Mucosa of descending colon (tissue), 3 donors: ENCODE measurements around the gene RAB12. TPM values are rescaled to one million over a fixed set of nuclear protein-coding genes. Genes with fewer than 3 reads are reported as not detected.

ENCODE experiments used
- ATAC-seq: fragments of 200-7000 bp; cut with Tn5 transposase; one replicate; pipeline ENCODE4 v1.9.1; 2020; ENCODE audit warnings: mild to moderate bottlenecking, moderate library complexity
- DNase-seq, 3 donors: peaks; one replicate each; pipeline ENCODE4 v3.0.0-alpha.2; 2020
- H3K36me3 ChIP-seq: fragments of 200-600 bp; one replicate; pipeline ENCODE4 v1.8.0; 2021; ENCODE audit warnings: low read depth, mild to moderate bottlenecking
- H3K4me1 ChIP-seq: fragments of 200-600 bp; one replicate; pipeline ENCODE4 v1.8.0; 2021; ENCODE audit warnings: low read depth, mild to moderate bottlenecking
- H3K4me3 ChIP-seq: fragments of 200-600 bp; one replicate; pipeline ENCODE4 v1.8.0; 2021; ENCODE audit warnings: mild to moderate bottlenecking
- H3K9me3 ChIP-seq: fragments of 200-600 bp; one replicate; pipeline ENCODE4 v1.8.0; 2021; ENCODE audit warnings: mild to moderate bottlenecking
- intact Hi-C, 2 donors: fragments of 100-400 bp; cut with DNase I in 1 of 2; cut with micrococcal nuclease in 1 of 2; formaldehyde crosslinking; loops; one replicate each; pipeline versions ENCODE4 v1.11.0 to v1.11.1; 2022; cut with DNase I, micrococcal nuclease
- long read RNA-seq, 2 donors: library from polyadenylated mRNA; unstranded; transcript quantifications; one replicate each; pipeline ENCODE4 v2.0.0, GENCODE V29; 2019 to 2021
- total RNA-seq, 3 donors: library from RNA; stranded (reverse); fragmentation: NEBNext Ultra II Directional in 2 of 3; extraction: Animal tissue kit (Norgen Biotek cat#: 25700) in 2 of 3; gene quantifications; one replicate each; pipeline versions ENCODE4 v1.2.1 to v1.2.4, GENCODE V29; 2021 to 2023
- TF ChIP-seq, protein P1 (sequence below): fragments of 200-600 bp; IDR thresholded peaks from one replicate; pipeline ENCODE4 v1.8.0; 2022; ENCODE audit warnings: antibody characterized with exemption, mild to moderate bottlenecking
- donor health status: DM: no; HTN: no; CAD: no; lungs with moderate emphysema.
- donor health status: DM: no; HTN: no; CAD: no.
- donor health status: DM: no; HTN: yes; CAD: no.

RAB12 gene, protein sequence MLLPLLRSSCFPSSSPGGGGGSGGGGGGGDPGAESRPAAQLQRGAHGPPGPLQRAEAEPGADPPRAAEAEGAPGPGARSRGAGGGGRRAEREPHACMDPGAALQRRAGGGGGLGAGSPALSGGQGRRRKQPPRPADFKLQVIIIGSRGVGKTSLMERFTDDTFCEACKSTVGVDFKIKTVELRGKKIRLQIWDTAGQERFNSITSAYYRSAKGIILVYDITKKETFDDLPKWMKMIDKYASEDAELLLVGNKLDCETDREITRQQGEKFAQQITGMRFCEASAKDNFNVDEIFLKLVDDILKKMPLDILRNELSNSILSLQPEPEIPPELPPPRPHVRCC
- 10 to 100 TPM; 14.2 to 48.2 (median 20.2) TPM for total RNA-seq
- long read RNA-seq, donor 1, transcript RAB12-203 (6 exons, 2,145 nt), result major isoform, 9 of 15 reads
- long read RNA-seq, donor 1, partial matches to known transcripts, result 1 of 15 reads
- long read RNA-seq, donor 1, other reads (novel, unspliced or antisense), result 5 of 15 reads
- long read RNA-seq, donor 2, result 0 reads

DNA sequence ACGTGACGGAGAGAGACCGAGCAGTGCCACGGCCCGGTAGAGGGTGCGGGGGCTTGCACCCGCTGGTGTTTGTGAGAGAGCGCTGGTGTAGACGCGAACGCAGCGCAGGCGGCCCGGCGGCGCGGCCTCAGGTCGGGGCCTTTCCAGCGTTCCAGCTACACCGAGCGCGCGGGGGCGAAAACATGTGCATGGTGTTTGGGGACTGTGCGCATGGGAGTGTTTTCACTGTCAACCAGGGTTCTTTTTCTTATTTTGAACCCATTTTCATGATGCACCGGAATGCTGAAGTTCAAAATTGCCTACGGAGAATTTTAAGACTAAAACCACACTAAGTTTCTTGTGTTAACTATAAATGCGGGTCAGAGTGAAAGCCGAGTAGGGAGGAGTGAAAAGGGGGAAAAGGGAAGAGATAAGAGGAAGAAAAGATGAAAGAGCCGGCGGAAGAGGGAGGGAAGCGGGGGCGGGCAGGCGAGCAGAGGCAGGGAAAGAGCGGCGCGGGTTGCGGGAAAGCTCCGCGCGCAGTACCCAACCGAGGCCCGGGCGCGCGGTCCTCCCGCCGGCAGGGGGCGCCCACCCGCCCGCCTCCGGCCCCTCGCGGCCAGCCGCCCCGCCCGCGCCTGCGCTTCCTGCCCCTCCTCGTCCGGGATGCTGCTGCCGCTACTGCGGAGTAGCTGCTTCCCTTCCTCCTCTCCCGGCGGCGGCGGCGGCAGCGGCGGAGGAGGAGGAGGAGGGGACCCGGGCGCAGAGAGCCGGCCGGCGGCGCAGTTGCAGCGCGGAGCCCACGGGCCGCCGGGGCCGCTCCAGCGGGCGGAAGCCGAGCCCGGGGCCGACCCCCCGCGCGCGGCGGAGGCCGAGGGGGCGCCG is at the start of gene RAB12:
RAB12 (plus strand) TSS at position 643 of the 864 bp plus-strand sequence; CDS start at position 646, 3 bp downstream.
- TF ChIP-seq, protein P1, sequence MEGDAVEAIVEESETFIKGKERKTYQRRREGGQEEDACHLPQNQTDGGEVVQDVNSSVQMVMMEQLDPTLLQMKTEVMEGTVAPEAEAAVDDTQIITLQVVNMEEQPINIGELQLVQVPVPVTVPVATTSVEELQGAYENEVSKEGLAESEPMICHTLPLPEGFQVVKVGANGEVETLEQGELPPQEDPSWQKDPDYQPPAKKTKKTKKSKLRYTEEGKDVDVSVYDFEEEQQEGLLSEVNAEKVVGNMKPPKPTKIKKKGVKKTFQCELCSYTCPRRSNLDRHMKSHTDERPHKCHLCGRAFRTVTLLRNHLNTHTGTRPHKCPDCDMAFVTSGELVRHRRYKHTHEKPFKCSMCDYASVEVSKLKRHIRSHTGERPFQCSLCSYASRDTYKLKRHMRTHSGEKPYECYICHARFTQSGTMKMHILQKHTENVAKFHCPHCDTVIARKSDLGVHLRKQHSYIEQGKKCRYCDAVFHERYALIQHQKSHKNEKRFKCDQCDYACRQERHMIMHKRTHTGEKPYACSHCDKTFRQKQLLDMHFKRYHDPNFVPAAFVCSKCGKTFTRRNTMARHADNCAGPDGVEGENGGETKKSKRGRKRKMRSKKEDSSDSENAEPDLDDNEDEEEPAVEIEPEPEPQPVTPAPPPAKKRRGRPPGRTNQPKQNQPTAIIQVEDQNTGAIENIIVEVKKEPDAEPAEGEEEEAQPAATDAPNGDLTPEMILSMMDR, result peak; percentile 86
- Histone ChIP-seq H3K36me3 (no peaks in the 10 kb centered on the region), H3K4me3 (peak within 1 kb of the TSS; percentile 75), H3K9me3 (no peaks in the 10 kb centered on the region), H3K4me1 (peaks cover 15% of the 10 kb centered on the region)
- DNase-seq (peak; percentile 87 to 93 (median 91)), ATAC-seq (peak; percentile 99)
- intact Hi-C loops, result no loop called here

DNA sequence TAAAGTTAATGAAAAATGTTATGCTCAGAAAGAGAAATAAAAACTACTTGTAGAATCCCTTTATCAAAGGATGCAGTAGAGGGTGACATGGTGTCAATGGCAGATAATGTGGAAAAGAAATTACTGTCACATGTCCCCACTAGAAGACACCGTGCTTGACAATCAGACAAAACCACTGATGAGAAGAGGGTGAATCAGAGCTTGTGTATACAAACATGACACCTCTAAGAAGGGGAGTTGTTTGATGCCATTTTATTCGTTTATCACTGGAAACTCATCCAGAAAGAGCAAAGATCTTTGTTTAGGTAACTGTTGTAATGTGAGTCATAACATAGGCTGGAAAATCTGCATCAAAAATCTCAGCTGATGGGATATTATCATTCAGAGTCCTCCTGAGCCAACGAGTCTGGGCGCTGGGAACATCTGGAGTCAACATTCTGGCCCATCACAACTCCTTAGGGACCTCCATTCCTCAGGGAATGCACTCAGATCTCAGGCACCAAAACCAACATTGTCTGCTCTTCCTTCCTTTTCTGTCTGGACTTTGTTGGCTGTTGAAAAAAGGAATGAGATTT is 49.5 kb upstream of the RAB12 start:
- DNase-seq (no peak), ATAC-seq (no peak)
- intact Hi-C loops, result no loop called here
- Histone ChIP-seq H3K4me3 (no peak overlapping the region), H3K4me1 (no peaks in the 10 kb centered on the region), H3K36me3 (no peaks in the 10 kb centered on the region), H3K9me3 (no peaks in the 10 kb centered on the region)
- TF ChIP-seq, protein P1, result no peak

DNA sequence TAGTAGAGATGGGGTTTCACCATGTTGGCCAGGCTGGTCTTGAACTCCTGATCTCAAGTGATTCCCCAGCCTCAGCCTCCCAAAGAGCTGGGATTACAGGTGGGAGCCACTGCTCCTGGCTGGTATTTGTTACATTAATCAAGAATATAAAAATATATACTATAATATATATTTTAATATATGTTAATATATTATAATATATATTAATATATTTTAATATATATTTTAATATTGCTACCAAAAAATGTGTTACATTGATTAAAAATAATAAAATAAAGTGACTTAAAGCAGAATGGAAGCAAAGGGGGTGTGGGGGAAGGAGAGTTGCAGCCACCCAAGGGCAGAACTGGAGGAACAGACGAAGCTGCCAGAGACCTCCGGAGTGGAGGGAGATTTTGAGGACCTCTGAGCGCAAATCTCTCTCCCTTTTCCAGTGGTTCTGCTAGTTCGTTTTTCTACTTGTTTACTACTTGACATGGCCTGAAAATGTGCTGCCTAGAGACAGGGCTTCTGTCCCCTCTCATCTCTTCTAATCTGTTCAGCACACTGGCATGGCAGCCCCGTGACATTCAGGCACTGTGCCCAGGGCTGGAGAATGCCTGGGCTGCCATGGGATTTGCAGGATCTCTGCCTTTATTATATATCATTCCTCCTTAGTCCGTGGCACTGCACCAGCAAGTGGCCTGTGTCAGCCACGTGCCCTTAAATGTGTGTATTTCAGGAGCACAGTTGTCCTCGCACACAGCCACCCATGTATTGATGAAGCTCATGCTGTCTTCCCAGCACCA is 47.9 kb upstream of the RAB12 start:
- no peak for ATAC-seq
- TF ChIP-seq, protein P1, result no peak
- Histone ChIP-seq H3K36me3 (no peaks in the 10 kb centered on the region), H3K4me1 (no peaks in the 10 kb centered on the region), H3K9me3 (no peaks in the 10 kb centered on the region), H3K4me3 (no peak overlapping the region)
- DNase-seq, result no peak
- intact Hi-C loops, result no loop called here

DNA sequence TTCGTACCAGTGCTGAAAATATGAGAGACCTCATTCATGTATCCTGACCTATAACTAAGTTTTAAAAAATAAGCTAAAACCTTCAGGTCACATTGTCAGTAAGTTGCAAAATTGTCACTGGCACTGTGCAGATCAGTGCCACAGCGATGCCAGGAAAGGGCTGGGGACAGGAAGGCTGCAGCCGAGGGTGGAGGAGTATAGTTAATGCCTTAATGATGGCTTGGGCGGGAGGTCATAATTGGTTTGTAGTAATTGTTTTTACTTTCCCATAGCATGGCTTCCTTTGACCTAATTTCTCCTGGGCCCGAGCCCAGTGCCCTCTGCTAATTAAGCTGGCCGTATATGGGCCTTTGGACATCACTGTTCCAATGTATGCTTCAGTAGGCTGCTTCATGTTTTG is 47.2 kb upstream of the RAB12 start:
- H3K9me3 ChIP-seq, result no peaks in the 10 kb centered on the region
- DNase-seq, result no peak
- intact Hi-C loops, result no loop called here
- TF ChIP-seq, protein P1, result no peak
- H3K36me3 ChIP-seq, result no peaks in the 10 kb centered on the region
- no peak overlapping the region for H3K4me3 ChIP-seq
- ATAC-seq, result no peak
- no peaks in the 10 kb centered on the region for H3K4me1 ChIP-seq

DNA sequence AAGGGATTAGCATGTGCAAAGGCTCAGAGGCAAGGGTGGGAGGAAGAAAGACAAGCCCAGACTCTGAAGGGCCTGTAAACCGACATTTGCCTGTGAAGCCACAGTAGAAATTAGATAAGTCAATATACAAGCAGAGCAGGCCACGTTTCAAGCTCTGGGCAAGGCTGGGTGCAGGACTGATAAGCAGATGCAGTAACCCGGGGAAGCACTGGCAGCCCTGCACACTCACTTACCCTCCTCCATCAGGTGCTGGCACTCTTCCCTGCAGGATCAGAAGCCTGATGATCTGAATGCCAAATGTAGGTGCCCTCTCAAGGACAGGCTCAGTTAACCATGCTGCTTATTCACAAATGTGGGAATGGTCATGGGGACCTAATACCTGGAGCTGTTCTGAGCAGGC is 46.3 kb upstream of the RAB12 start:
- intact Hi-C loops, result no loop called here
- H3K4me3 ChIP-seq, result no peak overlapping the region
- H3K9me3 ChIP-seq, result no peaks in the 10 kb centered on the region
- ATAC-seq, result no peak
- H3K36me3 ChIP-seq, result no peaks in the 10 kb centered on the region
- TF ChIP-seq, protein P1, result no peak
- H3K4me1 ChIP-seq, result no peaks in the 10 kb centered on the region
- DNase-seq, result no peak
